GF-D8 (cell line): ENCODE results near the gene FAM149B1.

Source experiments
- DNase-seq: peaks from one replicate; lab custom pipeline; 2025; lab: John Stamatoyannopoulos, UW

FAM149B1 gene

GRCh38 chr10:73287441-73287840, 119.5 kb downstream of the FAM149B1 start:
- no peak for DNase-seq

GRCh38 chr10:73289958-73290357, 122.0 kb downstream of the FAM149B1 start:
- no peak for DNase-seq

- no peak for DNase-seq
Observed at GRCh38 chr10:73293461-73293860, 125.5 kb downstream of the FAM149B1 start.
